ENCODE data around the gene REPS2. TPM values are rescaled to one million over a fixed set of nuclear protein-coding genes. Genes with fewer than 3 reads are reported as not detected.

REPS2 gene
- total RNA-seq, 1 experiment from 2014 or later: 1.1 TPM

DNA sequence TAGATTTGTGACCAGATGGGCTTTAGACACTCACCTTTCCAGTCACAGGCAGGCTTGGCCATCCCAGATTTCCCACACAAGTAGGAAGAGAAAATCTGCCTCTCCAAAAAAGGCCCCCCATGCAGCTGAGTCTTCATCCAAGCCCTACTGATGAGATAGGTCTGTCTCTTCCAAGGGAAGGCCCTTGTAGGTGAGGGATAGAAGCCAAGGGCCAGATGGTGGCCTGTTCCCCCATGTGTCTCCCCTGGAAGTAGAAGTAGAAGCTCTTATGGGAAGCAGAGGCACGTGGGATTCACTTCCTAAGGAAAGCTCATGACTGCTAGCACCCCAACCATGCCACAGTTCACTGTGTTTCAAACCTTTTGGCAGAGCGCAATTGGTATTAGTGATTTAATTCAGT lies 81.5 kb downstream of the REPS2 start:
- no peak for DNase-seq
- Histone ChIP-seq H3K4me3 (ENCODE audit: low read length) (no peak overlapping the region), H2AFZ (ENCODE audit: low read length) (no peak overlapping the region), H4K20me1 (ENCODE audit: insufficient read depth, low read depth, low read length) (no peaks in the 10 kb centered on the region), H3K9me2 (replicated peaks; ENCODE audit: insufficient read depth, low read length) (no peaks in the 10 kb centered on the region), H3K27ac (ENCODE audit: low read length) (no peak overlapping the region), H3K4me2 (ENCODE audit: low read depth, low read length, poor library complexity, severe bottlenecking) (no peak overlapping the region), H3K9ac (ENCODE audit: low read length) (no peak overlapping the region), H3K79me2 (ENCODE audit: low read length) (no peaks in the 10 kb centered on the region), H3K27me3 (ENCODE audit: low read length) (no peaks in the 10 kb centered on the region), H3K9me3 (ENCODE audit: low read length) (no peaks in the 10 kb centered on the region), H3K4me1 (ENCODE audit: low read length) (no peaks in the 10 kb centered on the region), H3K36me3 (ENCODE audit: insufficient read depth, low read length) (no peaks in the 10 kb centered on the region)

DNA sequence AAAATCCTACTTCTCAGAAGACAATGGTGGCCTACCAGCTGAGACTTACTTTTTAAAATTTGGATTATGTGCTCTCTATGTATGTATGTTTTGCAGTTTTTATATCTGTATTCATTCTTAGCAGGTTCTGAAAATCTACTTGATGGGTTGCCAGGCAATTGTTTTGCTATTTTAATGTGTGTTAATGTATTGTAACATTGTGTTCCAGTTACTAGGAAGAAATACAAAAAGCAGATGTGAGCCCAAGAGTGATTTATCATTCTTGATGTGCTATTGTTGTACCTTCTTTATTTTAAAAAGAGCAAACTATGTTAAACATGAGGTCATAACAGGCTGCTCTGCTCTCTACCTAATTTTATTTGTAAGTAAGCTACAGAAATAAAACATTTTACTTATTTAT lies 81.9 kb downstream of the REPS2 start:
- no peak overlapping the region for H3K4me2 ChIP-seq (ENCODE audit: low read depth, low read length, poor library complexity, severe bottlenecking)
- no peaks in the 10 kb centered on the region for H3K9me3 ChIP-seq (ENCODE audit: low read length)
- H3K9ac ChIP-seq (ENCODE audit: low read length): no peak overlapping the region

DNA sequence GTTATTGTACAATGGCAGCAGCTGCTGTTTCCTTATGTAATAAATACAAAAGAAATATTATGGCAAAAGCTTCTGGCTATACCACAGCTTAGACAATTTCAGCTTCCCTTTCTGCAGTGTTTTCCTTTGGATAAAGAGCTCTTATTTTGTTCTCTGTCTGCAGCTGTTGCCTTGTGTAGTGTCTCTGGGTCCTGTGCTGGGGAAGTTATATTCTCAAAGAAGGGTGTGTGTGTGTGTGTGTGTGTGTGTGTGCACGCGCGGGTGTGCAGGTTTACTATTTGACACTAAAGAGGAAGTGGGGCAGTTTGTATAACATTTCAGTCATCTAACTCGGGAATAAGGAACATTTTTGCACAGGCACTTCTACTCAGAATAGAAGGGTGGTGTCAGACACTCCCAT lies 83.6 kb downstream of the REPS2 start:
- H3K36me3 ChIP-seq (ENCODE audit: insufficient read depth, low read length): no peaks in the 10 kb centered on the region
- no peak overlapping the region for H3K27ac ChIP-seq (ENCODE audit: low read length)
- H3K9me2 ChIP-seq (replicated peaks; ENCODE audit: insufficient read depth, low read length): no peaks in the 10 kb centered on the region
- H3K4me1 ChIP-seq (ENCODE audit: low read length): no peaks in the 10 kb centered on the region
- no peak overlapping the region for H3K9ac ChIP-seq (ENCODE audit: low read length)
- H3K79me2 ChIP-seq (ENCODE audit: low read length): no peaks in the 10 kb centered on the region
- H3K4me3 ChIP-seq (ENCODE audit: low read length): no peak overlapping the region
- no peaks in the 10 kb centered on the region for H3K9me3 ChIP-seq (ENCODE audit: low read length)
- H3K4me2 ChIP-seq (ENCODE audit: low read depth, low read length, poor library complexity, severe bottlenecking): no peak overlapping the region
- no peaks in the 10 kb centered on the region for H3K27me3 ChIP-seq (ENCODE audit: low read length)
- DNase-seq: no peak
- no peaks in the 10 kb centered on the region for H4K20me1 ChIP-seq (ENCODE audit: insufficient read depth, low read depth, low read length)
- H2AFZ ChIP-seq (ENCODE audit: low read length): no peak overlapping the region

More for the DNA sequence above, 81.9 kb downstream of the REPS2 start:
- Histone ChIP-seq H2AFZ (ENCODE audit: low read length) (no peak overlapping the region), H3K4me1 (ENCODE audit: low read length) (no peaks in the 10 kb centered on the region), H3K27ac (ENCODE audit: low read length) (no peak overlapping the region), H3K4me3 (ENCODE audit: low read length) (no peak overlapping the region), H3K27me3 (ENCODE audit: low read length) (no peaks in the 10 kb centered on the region), H3K79me2 (ENCODE audit: low read length) (no peaks in the 10 kb centered on the region), H3K9me2 (replicated peaks; ENCODE audit: insufficient read depth, low read length) (no peaks in the 10 kb centered on the region), H3K36me3 (ENCODE audit: insufficient read depth, low read length) (no peaks in the 10 kb centered on the region), H4K20me1 (ENCODE audit: insufficient read depth, low read depth, low read length) (no peaks in the 10 kb centered on the region)
- DNase-seq: no peak

DNA sequence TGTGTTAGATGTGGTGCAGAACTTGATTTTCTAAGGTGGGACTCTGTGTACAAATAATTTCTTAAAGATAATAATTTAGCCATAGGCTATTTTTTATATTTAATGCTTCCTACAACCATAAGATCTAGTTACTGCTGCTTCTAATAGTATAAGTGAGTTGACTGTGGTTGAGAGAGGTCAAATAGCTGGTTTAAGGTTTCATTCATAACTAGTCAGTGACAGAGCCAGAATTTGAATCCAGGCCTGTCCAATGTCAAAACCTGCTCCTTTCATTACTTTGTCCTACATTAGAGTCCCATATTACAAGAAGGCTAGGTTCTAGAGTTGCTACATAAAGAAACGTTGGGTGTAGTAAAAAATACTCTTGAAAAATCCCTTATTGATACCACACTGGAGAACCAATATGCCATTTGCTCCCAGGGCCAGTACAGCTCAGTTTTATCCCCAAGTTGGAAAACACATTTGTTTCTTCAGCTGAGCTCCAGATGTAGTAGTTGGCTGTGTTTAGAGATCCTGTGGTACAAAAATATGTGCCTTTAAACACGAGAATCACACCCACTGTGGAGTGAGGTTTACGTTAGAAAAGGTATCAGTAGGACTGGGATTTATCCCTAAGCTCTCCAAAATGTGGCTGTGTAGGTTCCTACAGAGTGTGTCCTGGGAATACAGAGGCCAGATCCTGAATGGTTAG lies 84.3 kb downstream of the REPS2 start:
- no peak overlapping the region for H3K9ac ChIP-seq (ENCODE audit: low read length)
- H2AFZ ChIP-seq (ENCODE audit: low read length): no peak overlapping the region

DNA sequence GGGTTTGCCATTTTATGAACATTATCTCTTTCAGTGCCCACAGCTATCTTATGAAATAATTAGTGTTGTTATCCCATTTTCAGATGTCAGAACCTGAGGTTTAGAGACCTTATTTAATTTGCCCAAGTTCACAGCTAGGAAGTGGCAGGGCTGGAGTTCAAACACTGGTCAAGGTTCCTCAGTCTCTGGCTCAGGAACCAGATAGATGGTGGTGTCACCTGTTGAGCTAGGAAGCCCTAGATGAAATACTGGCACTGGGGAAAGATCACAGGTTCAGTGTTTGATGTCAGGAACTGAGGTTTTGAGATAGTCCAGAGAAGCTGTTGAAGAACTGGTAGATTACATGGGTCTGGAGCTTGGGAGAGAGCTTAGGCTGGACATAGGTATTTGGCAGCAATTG lies 85.4 kb downstream of the REPS2 start:
- Histone ChIP-seq H3K79me2 (ENCODE audit: low read length) (no peaks in the 10 kb centered on the region), H3K4me2 (ENCODE audit: low read depth, low read length, poor library complexity, severe bottlenecking) (no peak overlapping the region), H4K20me1 (ENCODE audit: insufficient read depth, low read depth, low read length) (no peaks in the 10 kb centered on the region), H3K9me3 (ENCODE audit: low read length) (no peaks in the 10 kb centered on the region), H3K4me1 (ENCODE audit: low read length) (no peaks in the 10 kb centered on the region), H3K9me2 (replicated peaks; ENCODE audit: insufficient read depth, low read length) (no peaks in the 10 kb centered on the region), H3K27ac (ENCODE audit: low read length) (no peak overlapping the region), H3K36me3 (ENCODE audit: insufficient read depth, low read length) (no peaks in the 10 kb centered on the region), H3K4me3 (ENCODE audit: low read length) (no peak overlapping the region), H3K27me3 (ENCODE audit: low read length) (no peaks in the 10 kb centered on the region), H2AFZ (ENCODE audit: low read length) (no peak overlapping the region), H3K9ac (ENCODE audit: low read length) (no peak overlapping the region)
- DNase-seq: no peak

More for the DNA sequence above, 84.3 kb downstream of the REPS2 start:
- H3K79me2 ChIP-seq (ENCODE audit: low read length): no peaks in the 10 kb centered on the region
- no peaks in the 10 kb centered on the region for H3K4me1 ChIP-seq (ENCODE audit: low read length)
- H4K20me1 ChIP-seq (ENCODE audit: insufficient read depth, low read depth, low read length): no peaks in the 10 kb centered on the region
- H3K4me2 ChIP-seq (ENCODE audit: low read depth, low read length, poor library complexity, severe bottlenecking): no peak overlapping the region
- no peaks in the 10 kb centered on the region for H3K27me3 ChIP-seq (ENCODE audit: low read length)
- DNase-seq: no peak
- no peak overlapping the region for H3K27ac ChIP-seq (ENCODE audit: low read length)
- H3K9me3 ChIP-seq (ENCODE audit: low read length): no peaks in the 10 kb centered on the region
- H3K4me3 ChIP-seq (ENCODE audit: low read length): no peak overlapping the region
- H3K9me2 ChIP-seq (replicated peaks; ENCODE audit: insufficient read depth, low read length): no peaks in the 10 kb centered on the region
- H3K36me3 ChIP-seq (ENCODE audit: insufficient read depth, low read length): no peaks in the 10 kb centered on the region

DNA sequence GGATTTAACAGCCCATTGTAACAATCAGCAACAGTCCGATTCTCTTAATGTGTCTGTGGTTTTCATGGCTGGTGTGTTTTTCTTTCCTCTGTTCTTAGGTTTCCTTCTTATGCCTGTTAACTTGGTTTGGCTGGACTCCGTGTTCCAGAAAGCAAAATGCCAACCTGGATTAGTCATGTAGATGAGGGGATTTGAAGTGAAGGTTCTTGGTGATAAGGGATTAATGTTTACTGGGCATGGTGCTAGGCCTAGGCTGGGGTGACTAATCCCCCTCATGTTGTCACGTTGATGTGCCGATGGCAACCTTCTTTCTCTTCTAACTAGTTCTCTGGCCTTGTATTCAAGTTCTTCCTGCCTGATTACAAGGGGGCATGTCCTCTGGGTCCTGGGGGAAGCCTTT lies 85.9 kb downstream of the REPS2 start:
- no peak for DNase-seq
- H3K9ac ChIP-seq (ENCODE audit: low read length): no peak overlapping the region
- no peak overlapping the region for H3K4me2 ChIP-seq (ENCODE audit: low read depth, low read length, poor library complexity, severe bottlenecking)
- no peaks in the 10 kb centered on the region for H3K4me1 ChIP-seq (ENCODE audit: low read length)
- no peak overlapping the region for H3K27ac ChIP-seq (ENCODE audit: low read length)
- H3K27me3 ChIP-seq (ENCODE audit: low read length): no peaks in the 10 kb centered on the region
- H3K36me3 ChIP-seq (ENCODE audit: insufficient read depth, low read length): no peaks in the 10 kb centered on the region
- no peaks in the 10 kb centered on the region for H3K9me2 ChIP-seq (replicated peaks; ENCODE audit: insufficient read depth, low read length)
- no peak overlapping the region for H2AFZ ChIP-seq (ENCODE audit: low read length)
- H3K4me3 ChIP-seq (ENCODE audit: low read length): no peak overlapping the region
- no peaks in the 10 kb centered on the region for H4K20me1 ChIP-seq (ENCODE audit: insufficient read depth, low read depth, low read length)
- no peaks in the 10 kb centered on the region for H3K9me3 ChIP-seq (ENCODE audit: low read length)
- no peaks in the 10 kb centered on the region for H3K79me2 ChIP-seq (ENCODE audit: low read length)

DNA sequence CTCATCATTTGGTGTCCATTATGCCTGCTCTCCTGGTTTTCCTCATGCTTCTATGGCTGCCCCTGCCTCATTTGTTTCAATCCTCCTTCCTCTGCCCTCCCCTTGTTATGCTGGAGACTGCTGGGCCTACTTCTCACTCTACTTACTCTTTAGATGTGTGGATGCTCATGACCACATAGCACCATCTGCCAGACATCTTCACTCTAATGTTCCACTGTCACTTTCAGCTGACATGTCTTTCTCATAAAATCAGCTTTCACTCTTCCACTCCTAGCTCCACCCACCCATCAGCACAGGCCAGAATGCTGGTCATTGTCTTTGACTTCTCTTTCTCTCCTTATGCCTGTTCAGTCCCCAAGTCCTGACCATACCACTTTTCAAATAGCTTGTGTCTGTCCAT lies 86.8 kb downstream of the REPS2 start:
- Histone ChIP-seq H3K9me3 (ENCODE audit: low read length) (no peaks in the 10 kb centered on the region), H3K9me2 (replicated peaks; ENCODE audit: insufficient read depth, low read length) (no peaks in the 10 kb centered on the region), H2AFZ (ENCODE audit: low read length) (no peak overlapping the region), H3K9ac (ENCODE audit: low read length) (no peak overlapping the region), H3K4me1 (ENCODE audit: low read length) (no peaks in the 10 kb centered on the region), H4K20me1 (ENCODE audit: insufficient read depth, low read depth, low read length) (no peaks in the 10 kb centered on the region), H3K27ac (ENCODE audit: low read length) (no peak overlapping the region), H3K36me3 (ENCODE audit: insufficient read depth, low read length) (no peaks in the 10 kb centered on the region), H3K4me3 (ENCODE audit: low read length) (no peak overlapping the region), H3K79me2 (ENCODE audit: low read length) (no peaks in the 10 kb centered on the region), H3K4me2 (ENCODE audit: low read depth, low read length, poor library complexity, severe bottlenecking) (no peak overlapping the region), H3K27me3 (ENCODE audit: low read length) (no peaks in the 10 kb centered on the region)
- no peak for DNase-seq

DNA sequence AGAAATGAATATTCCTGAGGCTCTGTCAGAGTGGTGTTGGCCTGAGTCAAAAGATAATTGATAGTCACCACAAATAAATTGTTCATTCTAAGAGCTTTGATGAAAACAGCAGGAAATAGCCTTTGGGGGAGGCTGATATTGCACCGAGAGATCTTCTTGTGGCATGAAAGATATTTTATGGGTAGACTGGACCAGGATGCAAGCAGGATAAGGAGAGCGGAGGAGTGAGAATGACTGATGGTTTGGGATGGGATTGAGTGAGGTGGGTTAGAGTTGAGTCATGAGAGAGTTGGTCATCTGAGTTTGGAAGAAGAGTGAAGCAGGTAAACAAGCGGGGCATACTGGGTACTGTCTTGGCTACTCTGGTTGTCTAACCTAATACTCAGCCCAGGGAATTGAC lies 88.7 kb downstream of the REPS2 start:
- Histone ChIP-seq H3K27me3 (ENCODE audit: low read length) (no peaks in the 10 kb centered on the region), H3K27ac (ENCODE audit: low read length) (no peak overlapping the region), H3K4me1 (ENCODE audit: low read length) (no peaks in the 10 kb centered on the region), H3K36me3 (ENCODE audit: insufficient read depth, low read length) (no peaks in the 10 kb centered on the region), H3K79me2 (ENCODE audit: low read length) (no peaks in the 10 kb centered on the region), H4K20me1 (ENCODE audit: insufficient read depth, low read depth, low read length) (no peaks in the 10 kb centered on the region), H2AFZ (ENCODE audit: low read length) (no peak overlapping the region), H3K9me3 (ENCODE audit: low read length) (no peaks in the 10 kb centered on the region), H3K4me2 (ENCODE audit: low read depth, low read length, poor library complexity, severe bottlenecking) (no peak overlapping the region), H3K9me2 (replicated peaks; ENCODE audit: insufficient read depth, low read length) (no peaks in the 10 kb centered on the region), H3K4me3 (ENCODE audit: low read length) (no peak overlapping the region), H3K9ac (ENCODE audit: low read length) (no peak overlapping the region)
- no peak for DNase-seq

All from Karpas-422 (cell line).